K562 (cell line): Measurements from ENCODE around the gene PCDHGA12. TPM values are rescaled to one million over a fixed set of nuclear protein-coding genes. Genes with fewer than 3 reads are reported as not detected.

ENCODE experiments used
- ATAC-seq: fragments of 200-7000 bp; cut with Tn5 transposase; 3 replicates; pipeline ENCODE4 v1.9.1; 2020; ENCODE audit warnings: moderate library complexity
- BruUV-seq: library from RNA; stranded (reverse); fragments of 400-500 nt; replicated peaks from 2 replicates; lab custom pipeline; 2021; lab: Mats Ljungman, UMichigan
- CTCF ChIA-PET: fragments of 300-600 bp; formaldehyde crosslinking; extraction: SDS; loops from one replicate; lab custom pipeline; 2021; ENCODE audit warnings: low intra/inter-chr PET ratio; lab: Yijun Ruan, JAX
- POLR2A ChIA-PET: fragments of 300-600, 350-650 bp; sonication (Branson Sonifier 250); formaldehyde crosslinking; extraction: SDS; loops from one replicate; lab custom pipeline; 2021; ENCODE audit warnings: antibody characterized with exemption, inconsistent platforms; lab: Yijun Ruan, JAX
- DNase-seq, 4 experiments: peaks; one replicate each; pipeline versions ENCODE4 v3.0.0 to v3.0.0-alpha.2; 2011 to 2018; ENCODE audit warnings: low spot score in 3 of 4, mixed read lengths in 3 of 4; ENCODE audit errors: extremely low read depth in 1 of 4
- FAIRE-seq: peaks from 2 replicates; lab custom pipeline; 2011; peaks lifted over from hg19 to GRCh38; lab: Jason Lieb, UNC
- H2AFZ ChIP-seq: 2 replicates; pipeline ENCODE4 v1.6.0; 2011; ENCODE audit warnings: low read depth, low read length, control low read depth, inconsistent platforms
- H3K27ac ChIP-seq: fragments of 200-600 bp; 3 replicates; pipeline ENCODE4 v1.8.0; 2011; ENCODE audit warnings: low read depth, mild to moderate bottlenecking, control low read depth, inconsistent platforms, low read length, moderate library complexity, mixed read lengths; ENCODE audit errors: extremely low read depth
- H3K27me3 ChIP-seq, 2 experiments: fragments of 300-600 bp in 1 of 2; 2 replicates in 1 of 2; 3 replicates in 1 of 2; pipeline versions ENCODE4 v1.6.0 to v1.8.0; 2011; ENCODE audit warnings: inconsistent platforms in 2 of 2, low read length in 2 of 2, mild to moderate bottlenecking in 1 of 2, mixed read lengths in 1 of 2, moderate library complexity in 1 of 2; ENCODE audit not compliant: control insufficient read depth in 2 of 2, insufficient read depth in 2 of 2
- H3K36me3 ChIP-seq: fragments of 300-600 bp; 3 replicates; pipeline ENCODE4 v1.8.0; 2011; ENCODE audit warnings: mild to moderate bottlenecking, low read length, inconsistent platforms; ENCODE audit not compliant: control insufficient read depth, insufficient read depth
- H3K4me1 ChIP-seq, 2 experiments: fragments of 200-600 bp in 1 of 2; replicated peaks in 1 of 2; 2 replicates in 1 of 2; 3 replicates in 1 of 2; pipeline versions ENCODE4 v1.5.1 to v1.8.0; 2011; ENCODE audit warnings: inconsistent platforms in 2 of 2, low read length in 2 of 2, mild to moderate bottlenecking in 1 of 2, mixed read lengths in 1 of 2, moderate library complexity in 1 of 2; ENCODE audit not compliant: control insufficient read depth in 2 of 2, insufficient read depth in 2 of 2
- H3K4me2 ChIP-seq: 2 replicates; pipeline ENCODE4 v1.6.1; 2011; ENCODE audit warnings: low read length, control low read depth, inconsistent platforms, mixed read lengths; ENCODE audit not compliant: insufficient read depth
- H3K4me3 ChIP-seq: fragments of 200-600 bp; sonication (generic), shearing (Covaris generic); 2 replicates; pipeline ENCODE4 v1.5.1; 2016; ENCODE audit warnings: control low read depth, inconsistent platforms
- H3K79me2 ChIP-seq: fragments of 200-600 bp; 3 replicates; pipeline ENCODE4 v1.8.0; 2011; ENCODE audit warnings: low read length, inconsistent platforms; ENCODE audit not compliant: control insufficient read depth, insufficient read depth
- H3K9ac ChIP-seq, 2 experiments: 2 replicates each; pipeline versions ENCODE4 v1.6.0 to v1.6.1; 2011; ENCODE audit warnings: low read depth in 2 of 2, low read length in 2 of 2, control low read depth in 1 of 2, inconsistent platforms in 1 of 2, mild to moderate bottlenecking in 1 of 2, mixed read lengths in 1 of 2; ENCODE audit not compliant: insufficient read depth in 1 of 2
- H3K9me1 ChIP-seq: one replicate; pipeline ENCODE4 v1.6.0; 2011; ENCODE audit warnings: inconsistent platforms, mild to moderate bottlenecking, low read length, moderate library complexity; ENCODE audit not compliant: control insufficient read depth, insufficient read depth
- H3K9me3 ChIP-seq: replicated peaks from 2 replicates; pipeline ENCODE4 v1.5.1; 2011; ENCODE audit warnings: low read depth, low read length, inconsistent platforms; ENCODE audit not compliant: control insufficient read depth, insufficient read depth
- H4K20me1 ChIP-seq: replicated peaks from 2 replicates; pipeline ENCODE4 v1.6.1; 2011; ENCODE audit warnings: low read length, inconsistent platforms, mixed read lengths; ENCODE audit not compliant: control insufficient read depth, insufficient read depth
- CBX3 ChIP-seq, 2 experiments: IDR thresholded peaks; 1 replicate in 1 of 2; 2 replicates in 1 of 2; pipeline ENCODE4 v1.6.1; 2012; ENCODE audit warnings: inconsistent platforms in 2 of 2, low read length in 2 of 2, borderline replicate concordance in 1 of 2, control low read depth in 1 of 2
- CHD4 ChIP-seq: fragments of 200-600 bp; sonication (generic); IDR thresholded peaks from 3 replicates; pipeline ENCODE4 v1.6.1; 2012; ENCODE audit warnings: low read depth, mild to moderate bottlenecking, mixed read lengths, low read length, inconsistent platforms; ENCODE audit not compliant: insufficient read depth, insufficient replicate concordance, poor library complexity, severe bottlenecking
- HNRNPUL1 ChIP-seq: fragments of 200-400 bp; formaldehyde crosslinking; IDR thresholded peaks from 2 replicates; pipeline ENCODE4 v1.6.1; 2017; ENCODE audit warnings: low read length
- MTA1 ChIP-seq: fragments of 450-650 bp; IDR thresholded peaks from 2 replicates; pipeline ENCODE4 v1.6.1; 2017; ENCODE audit warnings: borderline replicate concordance
- PRDM10 ChIP-seq: fragments of 450-650 bp; IDR thresholded peaks from 2 replicates; pipeline ENCODE4 v1.6.1; 2018; ENCODE audit not compliant: partially characterized antibody
- SPI1 ChIP-seq: IDR thresholded peaks from 2 replicates; pipeline ENCODE4 v1.6.1; 2011; ENCODE audit warnings: low read depth, low read length, control low read depth, borderline replicate concordance
- XRCC4 ChIP-seq: IDR thresholded peaks from one replicate; pipeline ENCODE4 v1.6.1; 2011; ENCODE audit not compliant: insufficient read depth, insufficient read length; ENCODE audit errors: extremely low read depth
- ZBTB8A ChIP-seq: fragments of 450-650 bp; IDR thresholded peaks from 2 replicates; pipeline ENCODE4 v1.6.1; 2018; ENCODE audit warnings: mild to moderate bottlenecking, moderate library complexity; ENCODE audit not compliant: partially characterized antibody
- ZNF398 ChIP-seq: fragments of 250-450 bp; sonication (Bioruptor Pico); IDR thresholded peaks from 2 replicates; pipeline ENCODE4 v1.8.0; 2021; ENCODE audit warnings: moderate library complexity, mild to moderate bottlenecking, inconsistent platforms
- ZNF695 ChIP-seq: fragments of 450-650 bp; formaldehyde crosslinking; IDR thresholded peaks from 2 replicates; pipeline ENCODE4 v1.4.0; 2020; ENCODE audit warnings: mild to moderate bottlenecking, moderate library complexity
- WGBS: fragments of 100-300 bp; shearing (Covaris generic); methylation state at CpG from one replicate; pipeline ENCODE4 v1.1.6; 2016; ENCODE audit warnings: low coverage, mixed read lengths; ENCODE audit not compliant: insufficient coverage; ENCODE audit errors: missing lambda C conversion rate; 5-methylcytosine and 5-hydroxymethylcytosine counted together
- in situ Hi-C: fragments of 300-500 bp; cut with MboI; formaldehyde crosslinking; loops from 4 replicates; pipeline ENCODE4 v1.15.0; 2018; ENCODE audit warnings: inconsistent platforms, mixed read lengths
- intact Hi-C: fragments of 100-400 bp; cut with micrococcal nuclease; formaldehyde crosslinking; loops from 2 replicates; pipeline ENCODE4 v1.14.2; 2022
- polyA plus RNA-seq, 8 experiments: library from polyadenylated mRNA; depleted of rRNA in 4 of 8; stranded (reverse) in 5 of 8; unstranded in 3 of 8; fragments of >200 nt; fragmentation: Nextera tagmentation in 2 of 8; fragmentation: Illumina TruSeq in 1 of 8; extraction: Ambion mirVana in 2 of 8; extraction: Trizol in 1 of 8; gene quantifications; 2 replicates each; pipeline versions ENCODE4 v1.2.1 to v1.2.3, GENCODE V29; 2011 to 2014; ENCODE audit warnings: inconsistent platforms in 1 of 8, missing spikeins in 1 of 8
- total RNA-seq, 7 experiments: library from RNA; depleted of rRNA in 6 of 7; stranded (reverse); fragments of >200 nt in 6 of 7; fragmentation: Illumina TruSeq in 2 of 7; extraction: Trizol in 2 of 7; gene quantifications; 2 replicates each; pipeline versions ENCODE4 v1.2.1 to v1.2.3, GENCODE V29; 2011 to 2021; ENCODE audit warnings: low replicate concordance in 1 of 7
- TF ChIP-seq, protein P1 (sequence below), 3 experiments: IDR thresholded peaks in 2 of 3; conservative IDR thresholded peaks in 1 of 3; 2 replicates each; pipeline ENCODE4 v1.5.1; 2011 to 2012; ENCODE audit warnings: low read length in 3 of 3, mild to moderate bottlenecking in 3 of 3, control low read depth in 2 of 3, improper control_type of control experiment in 1 of 3, inconsistent platforms in 1 of 3, low read depth in 1 of 3, mixed read lengths in 1 of 3, moderate library complexity in 1 of 3; ENCODE audit not compliant: insufficient read depth in 2 of 3
- TF ChIP-seq, protein P2 (sequence below): fragments of 450-650 bp; formaldehyde crosslinking; IDR thresholded peaks from 2 replicates; pipeline ENCODE4 v1.4.0; 2020; ENCODE audit warnings: mild to moderate bottlenecking, moderate library complexity

Gene PCDHGA12
- total and polyA plus RNA-seq, 9 of the 15 experiments (the other 6 are each of a cell fraction or from before 2014, with no cell fraction given) = 0.03 TPM; not detected in 8

- no peak overlapping the region for H3K4me3 ChIP-seq
- in situ Hi-C loops = no loop called here
- intact Hi-C loops = no loop called here
- peak overlapping the region; percentile 69; the same call in 1 of the 2 replicates for H3K4me2 ChIP-seq
- H3K9me1 ChIP-seq = no peaks in the 10 kb centered on the region
- H3K27me3 ChIP-seq = peaks cover 9 to 28% of the 10 kb centered on the region in 2 experiments; a peak in 4 of 5 replicates
- H2AFZ ChIP-seq = peak overlapping the region; percentile 67; the same call in 1 of the 2 replicates
- DNase-seq (peak in 2 of 4 experiments; percentile 14 to 19), ATAC-seq (no peak; the same call in 2 of the 3 replicates), FAIRE-seq (no peak)
- ChIA-PET POLR2A (interaction anchor here (0.6 kb wide), 1 partner anchor 30 kb away, joined by 3 read pairs; no protein-coding TSS in a partner anchor), CTCF (interaction anchor here (0.9 kb wide), 1 partner anchor 180 kb away, joined by 5 read pairs; no protein-coding TSS in a partner anchor)
- no peaks in the 10 kb centered on the region for H3K9me3 ChIP-seq
- H3K36me3 ChIP-seq = no peaks in the 10 kb centered on the region
- peaks cover 0 to 9% of the 10 kb centered on the region in 2 experiments; a peak in 2 of 5 replicates for H3K4me1 ChIP-seq
- 3% methylated on average over 20 of the region's 21 CpGs for WGBS
- H3K9ac ChIP-seq = no peak overlapping the region
- no peaks in the 10 kb centered on the region for H4K20me1 ChIP-seq
- BruUV-seq = no TSS peak
- H3K79me2 ChIP-seq = no peaks in the 10 kb centered on the region
- H3K27ac ChIP-seq = no peak overlapping the region
- TF ChIP-seq ZNF398 (CRISPR knock-in tag) (no peak), PRDM10 (no peak), SPI1 (no peak), XRCC4 (no peak), ZBTB8A (no peak), HNRNPUL1 (no peak), CBX3 (IDR thresholded peaks at IDR 0.05; ENCODE audit: borderline replicate concordance in 1 of 2, low read length in 2 of 2) (no peak), MTA1 (no peak), CHD4 (no peak), ZNF695 (CRISPR knock-in tag) (no peak)
- TF ChIP-seq, protein P1, sequence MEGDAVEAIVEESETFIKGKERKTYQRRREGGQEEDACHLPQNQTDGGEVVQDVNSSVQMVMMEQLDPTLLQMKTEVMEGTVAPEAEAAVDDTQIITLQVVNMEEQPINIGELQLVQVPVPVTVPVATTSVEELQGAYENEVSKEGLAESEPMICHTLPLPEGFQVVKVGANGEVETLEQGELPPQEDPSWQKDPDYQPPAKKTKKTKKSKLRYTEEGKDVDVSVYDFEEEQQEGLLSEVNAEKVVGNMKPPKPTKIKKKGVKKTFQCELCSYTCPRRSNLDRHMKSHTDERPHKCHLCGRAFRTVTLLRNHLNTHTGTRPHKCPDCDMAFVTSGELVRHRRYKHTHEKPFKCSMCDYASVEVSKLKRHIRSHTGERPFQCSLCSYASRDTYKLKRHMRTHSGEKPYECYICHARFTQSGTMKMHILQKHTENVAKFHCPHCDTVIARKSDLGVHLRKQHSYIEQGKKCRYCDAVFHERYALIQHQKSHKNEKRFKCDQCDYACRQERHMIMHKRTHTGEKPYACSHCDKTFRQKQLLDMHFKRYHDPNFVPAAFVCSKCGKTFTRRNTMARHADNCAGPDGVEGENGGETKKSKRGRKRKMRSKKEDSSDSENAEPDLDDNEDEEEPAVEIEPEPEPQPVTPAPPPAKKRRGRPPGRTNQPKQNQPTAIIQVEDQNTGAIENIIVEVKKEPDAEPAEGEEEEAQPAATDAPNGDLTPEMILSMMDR (IDR thresholded peaks at IDR 0.05 in 2 of 3, conservative IDR thresholded peaks at IDR 0.05 in 1 of 3; ENCODE audit: insufficient read depth in 2 of 3, low read depth in 1 of 3, low read length in 3 of 3) = no peak
- TF ChIP-seq, protein P2, sequence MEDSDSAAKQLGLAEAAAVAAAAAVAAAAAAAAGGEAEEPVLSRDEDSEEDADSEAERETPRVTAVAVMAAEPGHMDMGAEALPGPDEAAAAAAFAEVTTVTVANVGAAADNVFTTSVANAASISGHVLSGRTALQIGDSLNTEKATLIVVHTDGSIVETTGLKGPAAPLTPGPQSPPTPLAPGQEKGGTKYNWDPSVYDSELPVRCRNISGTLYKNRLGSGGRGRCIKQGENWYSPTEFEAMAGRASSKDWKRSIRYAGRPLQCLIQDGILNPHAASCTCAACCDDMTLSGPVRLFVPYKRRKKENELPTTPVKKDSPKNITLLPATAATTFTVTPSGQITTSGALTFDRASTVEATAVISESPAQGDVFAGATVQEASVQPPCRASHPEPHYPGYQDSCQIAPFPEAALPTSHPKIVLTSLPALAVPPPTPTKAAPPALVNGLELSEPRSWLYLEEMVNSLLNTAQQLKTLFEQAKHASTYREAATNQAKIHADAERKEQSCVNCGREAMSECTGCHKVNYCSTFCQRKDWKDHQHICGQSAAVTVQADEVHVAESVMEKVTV = no peak
These were observed 47.0 kb upstream of the PCDHGA12 start for GRCh38 chr5:141383345-141383744.
